ENCODE data around the gene PRKCB.

GRCh38 chr16:23893986-23894385 is 58.2 kb downstream of the PRKCB start:
- TF ChIP-seq CTCF (IDR thresholded peaks at IDR 0.05) (no peak), POLR2A (IDR thresholded peaks at IDR 0.05) (no peak)

Data from testis (tissue), 2 donors.